IPS-20b (cell line): ENCODE data around the gene GDF2.

Experiments
- H3K27ac ChIP-seq: one replicate; pipeline ENCODE4 v1.5.1; 2013; ENCODE audit warnings: low read length
- H3K27me3 ChIP-seq: 2 replicates; pipeline ENCODE4 v1.6.1; 2013; ENCODE audit warnings: mild to moderate bottlenecking, low read length, inconsistent platforms; ENCODE audit not compliant: insufficient read depth
- H3K36me3 ChIP-seq: 2 replicates; pipeline ENCODE4 v1.6.1; 2013; ENCODE audit warnings: low read depth, mild to moderate bottlenecking, inconsistent platforms, low read length, moderate library complexity; ENCODE audit not compliant: insufficient read depth
- H3K4me1 ChIP-seq: 2 replicates; pipeline ENCODE4 v1.6.1; 2013; ENCODE audit warnings: mild to moderate bottlenecking, control low read depth, inconsistent platforms, low read length, moderate library complexity; ENCODE audit not compliant: insufficient read depth
- H3K4me3 ChIP-seq: 2 replicates; pipeline ENCODE4 v1.5.1; 2013; ENCODE audit warnings: mild to moderate bottlenecking, low read length, inconsistent platforms
- H3K9ac ChIP-seq: 2 replicates; pipeline ENCODE4 v1.6.1; 2013; ENCODE audit warnings: low read depth, mild to moderate bottlenecking, inconsistent platforms, low read length, moderate library complexity
- H3K9me3 ChIP-seq: 2 replicates; pipeline ENCODE4 v1.6.1; 2013; ENCODE audit warnings: mild to moderate bottlenecking, low read depth, low read length, inconsistent platforms; ENCODE audit not compliant: insufficient read depth

GDF2 gene

GRCh38 chr10:47369251-47369894, 47.1 kb downstream of the GDF2 start:
- Histone ChIP-seq H3K9me3 (no peaks in the 10 kb centered on the region), H3K9ac (no peak overlapping the region), H3K4me1 (peaks cover 13% of the 10 kb centered on the region; the same call in 1 of the 2 replicates), H3K4me3 (no peak overlapping the region), H3K27ac (no peak overlapping the region), H3K36me3 (no peaks in the 10 kb centered on the region; the same call in 1 of the 2 replicates), H3K27me3 (no peaks in the 10 kb centered on the region)

GRCh38 chr10:47370015-47370767, 47.9 kb downstream of the GDF2 start:
- Histone ChIP-seq H3K4me3 (no peak overlapping the region), H3K9ac (no peak overlapping the region), H3K27ac (no peak overlapping the region), H3K36me3 (no peaks in the 10 kb centered on the region; the same call in 1 of the 2 replicates), H3K9me3 (no peaks in the 10 kb centered on the region), H3K4me1 (peaks cover 13% of the 10 kb centered on the region; the same call in 1 of the 2 replicates), H3K27me3 (no peaks in the 10 kb centered on the region)

- no peak overlapping the region for H3K27ac ChIP-seq
- no peak overlapping the region for H3K9ac ChIP-seq
- H3K36me3 ChIP-seq, result no peaks in the 10 kb centered on the region; the same call in 1 of the 2 replicates
- no peaks in the 10 kb centered on the region for H3K9me3 ChIP-seq
- no peaks in the 10 kb centered on the region for H3K27me3 ChIP-seq
- peaks cover 13% of the 10 kb centered on the region; the same call in 1 of the 2 replicates for H3K4me1 ChIP-seq
- H3K4me3 ChIP-seq, result no peak overlapping the region
Measured at GRCh38 chr10:47370878-47371277, 48.6 kb downstream of the GDF2 start.

- H3K36me3 ChIP-seq, result no peaks in the 10 kb centered on the region; the same call in 1 of the 2 replicates
- H3K27ac ChIP-seq, result no peak overlapping the region
- no peaks in the 10 kb centered on the region for H3K27me3 ChIP-seq
- no peak overlapping the region for H3K9ac ChIP-seq
- no peak overlapping the region for H3K4me3 ChIP-seq
- peaks cover 13% of the 10 kb centered on the region; the same call in 1 of the 2 replicates for H3K4me1 ChIP-seq
- H3K9me3 ChIP-seq, result no peaks in the 10 kb centered on the region
Measured at GRCh38 chr10:47371629-47372485, 49.6 kb downstream of the GDF2 start.

GRCh38 chr10:47372726-47373125, 50.5 kb downstream of the GDF2 start:
- Histone ChIP-seq H3K27me3 (no peaks in the 10 kb centered on the region), H3K4me1 (peaks cover 13% of the 10 kb centered on the region; the same call in 1 of the 2 replicates), H3K36me3 (no peaks in the 10 kb centered on the region), H3K27ac (no peak overlapping the region), H3K9ac (no peak overlapping the region), H3K9me3 (no peaks in the 10 kb centered on the region), H3K4me3 (no peak overlapping the region)

GRCh38 chr10:47374611-47375536, 52.6 kb downstream of the GDF2 start:
- Histone ChIP-seq H3K9ac (no peak overlapping the region), H3K4me3 (no peak overlapping the region), H3K27ac (no peak overlapping the region), H3K36me3 (no peaks in the 10 kb centered on the region), H3K27me3 (no peaks in the 10 kb centered on the region), H3K9me3 (no peaks in the 10 kb centered on the region), H3K4me1 (peaks cover 13% of the 10 kb centered on the region; the same call in 1 of the 2 replicates)

GRCh38 chr10:47376522-47377220, 54.4 kb downstream of the GDF2 start:
- Histone ChIP-seq H3K9me3 (no peaks in the 10 kb centered on the region), H3K4me1 (peaks cover 15% of the 10 kb centered on the region; the same call in 1 of the 2 replicates), H3K27ac (no peak overlapping the region), H3K4me3 (no peak overlapping the region), H3K36me3 (no peaks in the 10 kb centered on the region), H3K9ac (no peak overlapping the region), H3K27me3 (no peaks in the 10 kb centered on the region)
